GM19395 (cell line): ENCODE measurements around the gene ERCC1.

Source experiments
- ATAC-seq: cut with Tn5 transposase; IDR thresholded peaks from one replicate; pipeline ENCODE4 v1.9.1; 2021; ENCODE audit warnings: mild to moderate bottlenecking, moderate library complexity; ENCODE audit not compliant: unreplicated experiment

Gene ERCC1

DNA sequence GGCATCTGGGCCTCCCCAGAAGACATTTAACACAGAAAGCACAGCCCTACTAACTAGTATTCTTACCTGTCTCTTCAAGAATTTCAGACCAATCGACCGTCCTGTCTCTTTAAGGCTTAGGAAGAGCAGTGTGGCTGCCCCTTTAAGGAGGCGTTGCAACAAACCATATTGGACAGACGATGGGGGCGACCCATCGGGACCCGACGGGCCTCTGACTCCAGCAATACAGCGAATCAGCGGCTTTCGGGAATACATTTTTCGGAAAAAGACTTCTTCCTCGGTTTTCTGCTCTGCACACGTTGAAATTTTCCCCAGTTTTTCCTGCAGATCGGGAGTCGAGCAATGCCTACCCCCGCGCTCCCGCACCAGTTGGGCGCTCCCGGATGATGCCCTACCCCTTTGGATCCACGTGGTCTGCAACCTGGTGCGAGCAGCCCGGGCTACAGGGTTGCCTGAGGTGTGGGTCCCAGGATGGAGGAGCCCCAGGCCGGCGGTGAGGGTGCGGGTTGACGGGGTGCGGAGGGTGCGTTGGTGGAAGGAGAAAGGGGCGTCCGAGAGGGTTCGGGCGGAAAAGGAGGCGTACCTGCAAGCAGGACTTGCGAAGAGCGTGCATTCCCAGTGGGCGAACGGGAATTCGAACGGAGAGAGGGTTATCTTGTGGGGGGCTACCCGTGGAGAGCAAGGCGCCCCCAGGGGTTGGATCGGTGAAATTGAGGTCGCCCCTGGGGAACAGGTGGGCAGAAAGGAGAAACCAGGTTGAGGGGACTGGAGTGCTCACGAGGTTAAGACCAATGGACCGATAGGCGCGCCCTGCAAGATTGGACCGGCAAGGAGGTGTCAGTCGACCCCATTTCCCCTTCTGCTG lies 17.3 kb downstream of the ERCC1 start, which contains the start of gene POLR1G:
TSS of gene POLR1G (plus strand) at position 419 of the 865 bp plus-strand sequence. CDS start at position 472, 53 bp downstream.
- ATAC-seq = peak; percentile 83

GRCh38 chr19:45405435-45406225 lies 18.1 kb downstream of the ERCC1 start:
- ATAC-seq = peak; percentile 55

DNA sequence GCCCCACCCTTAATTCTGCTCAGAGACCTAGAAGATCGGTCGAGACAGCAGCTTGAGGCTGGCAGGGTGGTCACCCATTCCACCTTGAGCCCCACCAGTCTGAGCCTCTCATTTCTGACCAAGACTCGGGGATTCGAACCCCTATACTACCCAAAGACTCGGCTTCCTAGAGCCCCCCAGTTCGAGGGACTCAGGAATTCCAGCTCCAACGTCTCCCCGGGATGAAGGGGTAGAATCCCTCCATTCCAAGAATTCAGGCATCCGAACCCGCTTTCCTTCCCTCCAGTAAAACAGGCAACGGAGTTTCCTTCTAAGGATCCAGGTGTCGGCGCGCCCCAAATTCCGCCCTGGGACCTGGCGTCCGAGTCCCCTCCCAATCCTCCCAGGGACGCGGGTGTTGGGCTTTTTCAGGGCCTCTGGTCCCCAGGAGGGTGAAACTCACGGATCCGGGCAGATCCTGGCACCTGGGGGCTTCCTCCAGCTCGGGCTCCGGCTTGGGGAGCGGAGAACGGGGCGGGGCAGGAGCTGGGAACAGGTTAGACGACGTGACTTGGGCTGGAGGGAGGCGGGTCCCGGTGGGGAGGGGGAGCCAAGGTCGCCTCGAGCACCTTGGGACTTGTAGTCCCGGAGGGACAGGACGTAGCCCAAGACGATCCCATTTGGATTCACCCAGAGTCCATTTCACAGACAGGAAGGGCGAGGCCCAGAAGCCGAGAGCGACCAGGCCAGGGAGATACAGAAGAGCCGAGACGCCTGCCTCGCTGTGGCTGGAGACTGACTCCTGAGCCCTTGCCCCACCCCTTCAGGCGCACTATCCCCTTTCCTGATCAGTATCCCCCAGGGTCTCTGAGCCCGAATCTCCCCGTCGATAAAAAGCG lies 18.9 kb downstream of the ERCC1 start, which contains the start of gene PPP1R13L:
TSS of gene PPP1R13L (minus strand) at position 513 of the 878 bp plus-strand sequence. CDS start 6,751 bp downstream, outside the sequence.
- no peak for ATAC-seq

- ATAC-seq = no peak
Measured at GRCh38 chr19:45403781-45404556, 19.7 kb downstream of the ERCC1 start.

DNA sequence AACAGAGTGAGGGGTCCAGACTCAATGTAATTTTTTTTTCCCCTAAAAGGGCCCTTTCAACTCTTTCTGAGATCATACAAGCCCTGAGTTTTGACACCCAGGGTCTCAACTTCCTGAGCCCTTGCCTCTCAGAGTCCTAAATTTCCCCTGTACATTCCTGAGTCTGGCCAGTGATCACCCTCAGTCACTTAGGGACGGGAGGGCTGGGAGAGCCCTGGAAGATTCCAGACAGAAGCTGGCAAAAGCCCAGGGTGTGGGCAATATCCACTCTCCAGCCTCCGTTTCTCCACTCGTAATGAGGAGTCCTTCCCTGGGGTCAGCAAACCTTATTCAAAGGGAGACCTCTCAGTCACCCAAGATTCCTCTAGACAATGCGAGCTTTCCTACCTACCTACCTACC lies 20.4 kb downstream of the ERCC1 start:
- no peak for ATAC-seq

- ATAC-seq = no peak
Measured at GRCh38 chr19:45402298-45403061, 21.2 kb downstream of the ERCC1 start.

- no peak for ATAC-seq
Measured at GRCh38 chr19:45401815-45402214, 21.9 kb downstream of the ERCC1 start.

- no peak for ATAC-seq
Measured at GRCh38 chr19:45400192-45400591, 23.5 kb downstream of the ERCC1 start.

DNA sequence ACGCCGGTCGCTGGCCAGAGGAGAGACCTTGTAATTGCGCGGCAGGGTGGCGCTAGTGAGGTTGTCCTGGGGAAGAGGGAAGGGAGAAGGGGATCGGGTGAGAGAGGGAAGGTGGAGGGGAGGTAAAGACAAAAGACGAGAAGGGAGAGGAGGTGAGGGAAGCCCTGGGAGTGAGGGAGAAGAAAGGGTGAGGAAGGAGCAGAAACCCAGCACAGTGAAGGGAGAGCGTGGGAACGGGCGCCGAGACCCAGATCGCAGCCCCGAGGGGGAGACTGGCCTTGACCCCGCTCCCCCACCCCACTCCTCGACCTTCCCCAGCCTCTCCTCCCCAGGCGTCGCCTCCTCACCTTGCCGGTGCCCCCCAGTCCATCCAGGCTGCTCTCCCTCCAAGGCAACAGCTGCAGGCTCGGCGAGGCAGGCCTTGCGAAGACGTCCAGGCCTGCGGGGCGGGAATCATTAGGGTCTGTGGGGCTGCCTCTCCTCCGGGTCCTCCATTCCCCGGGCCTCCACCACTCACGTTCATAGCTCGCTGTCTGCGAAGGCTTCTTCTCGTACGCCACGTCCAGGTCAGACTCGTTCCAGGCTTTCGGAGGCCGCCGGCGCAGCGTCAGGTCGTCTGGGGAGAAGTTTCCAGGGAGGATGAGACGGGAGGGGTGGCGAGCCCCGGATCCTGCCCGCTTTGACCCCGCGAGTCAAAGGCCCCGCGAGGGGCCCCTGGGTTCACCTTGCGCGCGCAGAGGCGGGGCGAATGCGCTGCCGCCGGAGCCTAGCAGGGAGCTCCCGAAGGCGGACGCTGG lies 27.7 kb downstream of the ERCC1 start:
- ATAC-seq = no peak

- ATAC-seq = no peak
Measured at GRCh38 chr19:45391871-45392665, 31.6 kb downstream of the ERCC1 start.

DNA sequence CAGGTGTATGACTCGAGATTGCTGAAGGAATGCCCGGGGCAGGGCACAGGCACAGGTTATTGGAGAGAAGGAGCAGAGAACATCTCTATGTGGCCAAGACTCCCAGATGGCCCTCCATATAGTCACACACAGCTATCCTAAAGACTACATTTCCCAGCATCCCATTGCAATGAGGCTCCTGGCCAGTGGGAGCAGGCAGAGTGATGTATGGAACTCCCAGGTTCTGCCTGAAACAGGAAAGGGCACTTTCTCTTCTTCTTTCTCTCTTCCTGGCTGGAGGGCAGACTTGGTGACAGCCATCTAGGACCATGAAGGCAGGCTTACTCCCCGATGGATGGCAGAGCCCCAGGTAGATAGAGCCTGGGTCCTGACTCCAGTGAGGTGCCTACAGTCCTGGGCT lies 32.4 kb downstream of the ERCC1 start:
- no peak for ATAC-seq

GRCh38 chr19:45385392-45386221 lies 38.1 kb downstream of the ERCC1 start:
- no peak for ATAC-seq

DNA sequence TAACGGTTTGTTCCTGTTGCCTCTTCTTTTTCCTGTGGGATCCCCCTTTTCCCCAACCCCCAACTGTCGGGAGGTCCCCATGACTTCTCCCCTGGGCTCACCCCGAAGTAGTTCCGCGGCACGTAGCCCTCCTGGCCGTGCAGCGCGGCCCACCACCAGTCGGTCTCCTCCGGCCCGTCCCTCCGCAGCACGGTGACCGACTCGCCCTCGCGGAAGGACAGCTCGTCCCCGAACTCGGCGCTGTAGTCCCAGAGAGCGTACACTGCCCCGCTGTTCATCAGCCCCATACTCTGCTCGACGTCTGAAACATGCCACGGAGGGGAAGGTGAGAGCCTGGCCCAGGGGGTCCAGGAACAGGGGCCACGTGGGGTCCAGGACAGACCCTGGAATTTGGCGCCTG lies 41.3 kb downstream of the ERCC1 start:
- ATAC-seq = no peak

DNA sequence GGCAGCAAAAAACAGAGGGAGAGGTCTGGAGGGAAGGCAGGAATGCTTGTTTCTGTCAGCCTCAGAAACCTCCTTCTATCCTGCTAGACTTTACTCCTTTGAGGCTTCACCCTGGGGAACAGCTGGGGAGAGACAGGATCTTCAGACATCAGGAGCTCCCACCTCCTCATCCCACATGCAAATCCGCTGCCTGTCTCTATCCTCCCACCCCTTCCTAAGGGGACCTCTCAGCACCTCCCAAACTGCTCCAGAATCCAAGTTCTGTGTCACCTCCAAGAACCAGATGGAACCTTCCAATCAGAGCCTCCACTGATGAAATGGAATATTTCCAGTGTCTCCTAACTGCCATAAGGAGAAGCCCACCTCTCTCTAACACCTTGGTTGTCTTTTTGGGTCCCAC lies 43.6 kb downstream of the ERCC1 start:
- no peak for ATAC-seq

DNA sequence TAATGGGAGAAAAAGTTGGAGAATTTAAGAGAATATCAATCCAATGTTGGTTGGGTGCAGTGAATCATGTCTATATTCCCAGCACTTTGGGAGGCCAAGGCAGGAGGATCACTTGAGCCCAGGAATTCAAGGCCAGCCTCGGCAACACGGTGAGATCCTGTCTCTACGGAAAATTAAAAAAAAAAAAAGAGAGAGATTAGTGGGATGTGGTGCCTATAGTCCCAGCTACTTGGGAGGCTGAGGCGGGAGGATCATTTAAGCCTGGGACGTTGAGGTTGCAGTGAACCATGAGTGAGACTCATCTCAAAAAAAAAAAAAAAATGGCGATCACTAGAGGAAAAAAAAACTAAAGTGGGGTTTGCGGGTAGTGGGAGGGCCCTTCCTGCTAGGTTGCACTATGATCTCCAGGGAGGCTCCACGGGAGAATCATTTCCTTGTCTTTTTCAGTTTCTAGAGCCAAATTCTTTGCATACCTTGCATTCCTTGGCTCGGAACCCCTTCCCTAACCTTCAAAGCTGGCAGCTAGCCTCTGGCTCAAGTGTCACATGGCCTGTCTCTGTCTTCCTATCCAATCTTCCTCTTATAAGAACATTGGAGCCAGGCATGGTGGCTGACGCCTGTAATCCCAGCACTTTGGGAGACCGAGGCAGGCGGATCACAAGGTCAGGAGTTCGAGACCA lies 47.5 kb downstream of the ERCC1 start:
- ATAC-seq = no peak
